ENCODE results near the gene SLIT3. TPM values are rescaled to one million over a fixed set of nuclear protein-coding genes. Genes with fewer than 3 reads are reported as not detected.

The SLIT3 gene
- total RNA-seq, 1 experiment from 2014 or later: not detected

GRCh38 chr5:168699002-168699401, 601.9 kb downstream of the SLIT3 start:
- DNase-seq: no peak
- H3K36me3 ChIP-seq (ENCODE audit: low read depth): no peaks in the 10 kb centered on the region
- BruUV-seq (replicated peaks): no TSS peak
- H3K27me3 ChIP-seq (ENCODE audit: insufficient read depth, low read depth): peaks cover 74% of the 10 kb centered on the region
- no peak for TF ChIP-seq CTCF (conservative IDR thresholded peaks at IDR 0.05)
- TF ChIP-seq EZH2 (IDR thresholded peaks at IDR 0.05; ENCODE audit: low read depth): no peak
- no peaks in the 10 kb centered on the region for H3K9me3 ChIP-seq (ENCODE audit: insufficient read depth, low read depth)
- H3K79me2 ChIP-seq (ENCODE audit: low read depth): no peaks in the 10 kb centered on the region
- H3K4me2 ChIP-seq: no peak overlapping the region
- H3K4me1 ChIP-seq (replicated peaks; ENCODE audit: insufficient read depth): no peaks in the 10 kb centered on the region
- ChIA-PET CTCF (no interaction called here), POLR2A (ENCODE audit: unreplicated experiment) (no interaction called here)
- no peak overlapping the region for H3K4me3 ChIP-seq
- no peaks in the 10 kb centered on the region for H4K20me1 ChIP-seq (ENCODE audit: insufficient read depth)
- intact Hi-C loops (cut with micrococcal nuclease; ENCODE audit: unreplicated experiment): no loop called here
- no peaks in the 10 kb centered on the region for H3K9me2 ChIP-seq (ENCODE audit: insufficient read depth)
- H3K27ac ChIP-seq: no peak overlapping the region
- H2AFZ ChIP-seq: no peak overlapping the region
- no peaks in the 10 kb centered on the region for H3F3A ChIP-seq (ENCODE audit: insufficient read depth, low read depth)

GRCh38 chr5:168697034-168697720, 603.8 kb downstream of the SLIT3 start:
- ChIA-PET POLR2A (ENCODE audit: unreplicated experiment) (no interaction called here), CTCF (no interaction called here)
- no peaks in the 10 kb centered on the region for H3K9me2 ChIP-seq (ENCODE audit: insufficient read depth)
- peaks cover 89% of the 10 kb centered on the region for H3K27me3 ChIP-seq (ENCODE audit: insufficient read depth, low read depth)
- H3K4me2 ChIP-seq: no peak overlapping the region
- intact Hi-C loops (cut with micrococcal nuclease; ENCODE audit: unreplicated experiment): no loop called here
- H2AFZ ChIP-seq: no peak overlapping the region
- no peaks in the 10 kb centered on the region for H3K36me3 ChIP-seq (ENCODE audit: low read depth)
- H3K4me3 ChIP-seq: no peak overlapping the region
- no peak overlapping the region for H3K27ac ChIP-seq
- H3F3A ChIP-seq (ENCODE audit: insufficient read depth, low read depth): no peaks in the 10 kb centered on the region
- no peaks in the 10 kb centered on the region for H3K79me2 ChIP-seq (ENCODE audit: low read depth)
- DNase-seq: no peak
- no peaks in the 10 kb centered on the region for H4K20me1 ChIP-seq (ENCODE audit: insufficient read depth)
- no peaks in the 10 kb centered on the region for H3K9me3 ChIP-seq (ENCODE audit: insufficient read depth, low read depth)
- TF ChIP-seq EZH2 (IDR thresholded peaks at IDR 0.05; ENCODE audit: low read depth): no peak
- no peak for TF ChIP-seq CTCF (conservative IDR thresholded peaks at IDR 0.05)
- no peaks in the 10 kb centered on the region for H3K4me1 ChIP-seq (replicated peaks; ENCODE audit: insufficient read depth)
- no TSS peak for BruUV-seq (replicated peaks)

DNA sequence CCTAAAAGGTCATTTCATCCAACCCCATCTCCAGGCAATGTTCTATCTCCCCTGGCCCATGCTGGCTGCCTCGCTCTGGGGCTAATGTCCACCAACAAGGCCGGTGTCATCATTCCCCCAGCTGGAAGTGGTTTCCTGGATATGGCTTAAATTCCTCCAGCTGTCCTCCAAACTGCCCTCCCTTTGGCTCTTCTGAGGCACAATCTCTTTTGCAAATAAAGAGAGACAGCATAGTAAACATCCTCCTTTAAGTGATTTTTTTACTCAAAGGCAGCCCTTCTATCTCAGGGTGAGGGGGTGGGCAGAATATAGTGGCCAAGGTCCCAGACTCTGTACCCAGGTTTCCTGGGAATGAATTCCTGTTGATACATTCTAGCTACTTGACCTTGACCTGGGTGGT, 604.3 kb downstream of the SLIT3 start:
- no TSS peak for BruUV-seq (replicated peaks)
- Histone ChIP-seq H3K27ac (no peak overlapping the region), H2AFZ (no peak overlapping the region), H4K20me1 (ENCODE audit: insufficient read depth) (no peaks in the 10 kb centered on the region), H3K4me3 (no peak overlapping the region), H3K9me3 (ENCODE audit: insufficient read depth, low read depth) (no peaks in the 10 kb centered on the region), H3K27me3 (ENCODE audit: insufficient read depth, low read depth) (peaks cover 91% of the 10 kb centered on the region), H3F3A (ENCODE audit: insufficient read depth, low read depth) (no peaks in the 10 kb centered on the region), H3K79me2 (ENCODE audit: low read depth) (no peaks in the 10 kb centered on the region), H3K4me2 (no peak overlapping the region), H3K9me2 (ENCODE audit: insufficient read depth) (no peaks in the 10 kb centered on the region), H3K36me3 (ENCODE audit: low read depth) (no peaks in the 10 kb centered on the region), H3K4me1 (replicated peaks; ENCODE audit: insufficient read depth) (no peaks in the 10 kb centered on the region)
- ChIA-PET POLR2A (ENCODE audit: unreplicated experiment) (no interaction called here), CTCF (no interaction called here)
- intact Hi-C loops (cut with micrococcal nuclease; ENCODE audit: unreplicated experiment): no loop called here
- no peak for DNase-seq
- TF ChIP-seq CTCF (conservative IDR thresholded peaks at IDR 0.05) (no peak), EZH2 (IDR thresholded peaks at IDR 0.05; ENCODE audit: low read depth) (no peak)

Measured in PC-9 (cell line).